NCI-H2081 treated with DMSO at 0.1 percent for 48 hours (cell line): ENCODE data around the gene DDA1.

ENCODE experiments used
- DNase-seq: peaks from one replicate; lab custom pipeline; 2025; lab: John Stamatoyannopoulos, UW

Gene DDA1

GRCh38 chr19:17312189-17313113, 3.1 kb downstream of the DDA1 start:
- DNase-seq = no peak

- no peak for DNase-seq
Observed at GRCh38 chr19:17314007-17314593, 4.7 kb downstream of the DDA1 start.

- DNase-seq = no peak
Observed at GRCh38 chr19:17318966-17319365, 9.6 kb downstream of the DDA1 start.

GRCh38 chr19:17319473-17320238, 10.3 kb downstream of the DDA1 start:
- no peak for DNase-seq

- DNase-seq = no peak
Observed at GRCh38 chr19:17320435-17320834, 11.1 kb downstream of the DDA1 start.

GRCh38 chr19:17321655-17322489, 12.5 kb downstream of the DDA1 start:
- no peak for DNase-seq

GRCh38 chr19:17322854-17323253, 13.5 kb downstream of the DDA1 start:
- DNase-seq = no peak

- no peak for DNase-seq
Observed at GRCh38 chr19:17323300-17323963, 14.1 kb downstream of the DDA1 start.

GRCh38 chr19:17323964-17324332, 14.6 kb downstream of the DDA1 start:
- DNase-seq = no peak

GRCh38 chr19:17324357-17325114, 15.2 kb downstream of the DDA1 start:
- no peak for DNase-seq

GRCh38 chr19:17325133-17325532, 15.8 kb downstream of the DDA1 start:
- no peak for DNase-seq

GRCh38 chr19:17325881-17326594, 16.7 kb downstream of the DDA1 start:
- DNase-seq = no peak

GRCh38 chr19:17326595-17326966, 17.2 kb downstream of the DDA1 start:
- DNase-seq = no peak

GRCh38 chr19:17327068-17327653, 17.8 kb downstream of the DDA1 start:
- no peak for DNase-seq

- DNase-seq = no peak
Observed at GRCh38 chr19:17327654-17328516, 18.5 kb downstream of the DDA1 start.

GRCh38 chr19:17328517-17329365, 19.4 kb downstream of the DDA1 start:
- no peak for DNase-seq

GRCh38 chr19:17329366-17330261, 20.3 kb downstream of the DDA1 start:
- DNase-seq = no peak
